ENCODE data around the gene ADGRD1.
A peak's percentile ranks its signal among the peaks of the same experiment; 100 is the strongest.

The ADGRD1 gene

DNA sequence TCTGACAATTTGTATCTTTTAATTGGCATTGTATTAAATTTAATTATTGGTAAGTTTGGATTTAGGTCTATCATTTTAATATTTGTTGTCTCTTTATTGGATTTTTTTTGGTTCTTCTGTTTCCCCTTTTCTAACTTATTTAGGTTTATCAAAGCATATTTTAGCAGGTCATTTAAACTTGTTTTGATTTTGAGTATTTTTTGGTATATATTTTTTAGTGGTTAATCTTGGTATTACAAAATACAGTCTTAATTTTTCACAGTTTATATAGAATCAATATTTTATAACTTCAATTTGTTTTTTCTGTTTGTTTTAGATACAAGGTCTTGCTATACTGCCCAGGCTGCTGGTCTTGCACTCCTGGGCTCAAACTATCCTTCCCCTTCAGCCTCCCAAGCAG, 15.5 kb upstream of the ADGRD1 start:
- DNase-seq: no peak

GRCh38 chr12:130944878-130945277, 8.8 kb upstream of the ADGRD1 start:
- DNase-seq: no peak

- no peak for DNase-seq
Measured at GRCh38 chr12:130945786-130946492, 7.8 kb upstream of the ADGRD1 start.

DNA sequence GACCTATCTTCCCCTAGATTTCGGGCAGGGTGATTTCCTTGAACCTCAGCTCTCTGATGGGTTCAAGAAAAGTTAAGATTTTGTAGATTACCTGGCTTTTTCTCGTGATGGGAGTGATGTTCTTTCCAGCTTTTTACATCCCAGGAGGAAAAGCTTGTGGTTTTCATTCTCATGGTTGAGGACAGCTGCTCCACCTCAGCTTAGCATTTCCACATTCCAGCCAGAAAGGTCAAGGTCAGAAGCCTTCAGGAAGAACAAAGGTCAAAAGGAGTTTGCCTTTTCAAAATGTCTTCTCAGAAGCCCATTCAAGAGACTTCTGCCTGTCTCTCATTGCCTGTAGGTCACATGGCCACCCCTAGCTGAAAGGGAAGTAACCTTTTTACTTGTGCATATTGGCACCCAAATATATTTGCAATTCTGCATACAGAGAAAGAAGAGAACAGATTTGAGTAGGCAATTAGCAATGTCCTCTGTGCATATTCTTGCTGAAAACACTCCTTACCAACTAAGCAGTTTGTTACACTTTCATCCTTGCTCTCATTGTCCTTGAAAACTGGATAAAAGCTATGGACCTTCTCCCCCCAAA, 6.6 kb upstream of the ADGRD1 start:
- DNase-seq: no peak

- peak; percentile 71 for DNase-seq
Measured at GRCh38 chr12:130948136-130948535, 5.6 kb upstream of the ADGRD1 start.

GRCh38 chr12:130948751-130949150, 5.0 kb upstream of the ADGRD1 start:
- no peak for DNase-seq

DNA sequence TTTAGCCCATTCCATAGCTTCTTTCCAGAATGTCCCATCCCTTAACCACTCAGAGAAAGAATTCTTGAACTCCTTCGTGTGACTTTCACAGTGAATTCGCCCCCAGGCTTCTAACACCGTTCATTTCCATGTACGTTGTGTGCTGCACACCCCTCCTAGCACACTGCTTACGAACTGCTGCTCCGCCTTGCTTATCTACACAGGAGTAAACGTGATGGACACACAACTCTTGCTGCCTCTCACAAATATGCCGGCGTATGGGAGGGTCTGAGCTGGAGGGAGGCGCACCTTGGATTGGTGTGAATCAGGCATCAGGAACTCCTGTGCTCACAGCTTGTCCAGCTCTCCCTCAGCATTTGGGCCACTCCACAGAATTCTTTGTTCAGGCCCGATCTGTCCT, 3.9 kb upstream of the ADGRD1 start:
- DNase-seq: no peak

- no peak for DNase-seq
Measured at GRCh38 chr12:130951636-130952035, 2.1 kb upstream of the ADGRD1 start.

- no peak for DNase-seq
Measured at GRCh38 chr12:130952171-130952954, 1.3 kb upstream of the ADGRD1 start.

GRCh38 chr12:130954544-130954831, 781 bp downstream of the ADGRD1 start:
- no peak for DNase-seq

- no peak for DNase-seq
Measured at GRCh38 chr12:130955238-130955816, 1.6 kb downstream of the ADGRD1 start.

DNA sequence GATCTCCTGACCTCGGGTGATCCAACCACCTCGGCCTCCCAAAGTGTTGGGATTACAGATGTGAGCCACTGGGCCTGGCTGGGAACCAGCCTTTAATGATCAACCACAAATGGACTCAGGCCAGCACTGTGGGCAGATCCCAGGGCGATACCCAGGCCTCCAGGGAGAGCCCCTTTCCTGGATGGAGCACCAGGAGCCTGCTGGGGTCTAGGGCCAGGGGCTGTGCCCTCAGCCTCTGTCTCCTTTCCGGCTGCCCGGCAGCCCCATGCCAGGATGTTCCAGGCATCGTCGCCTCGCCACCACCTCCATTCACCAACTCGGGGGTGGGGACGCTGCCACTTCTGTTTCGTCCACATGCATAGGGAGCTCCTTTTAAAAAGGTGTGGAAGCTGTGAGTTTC, 2.3 kb downstream of the ADGRD1 start:
- DNase-seq: no peak

DNA sequence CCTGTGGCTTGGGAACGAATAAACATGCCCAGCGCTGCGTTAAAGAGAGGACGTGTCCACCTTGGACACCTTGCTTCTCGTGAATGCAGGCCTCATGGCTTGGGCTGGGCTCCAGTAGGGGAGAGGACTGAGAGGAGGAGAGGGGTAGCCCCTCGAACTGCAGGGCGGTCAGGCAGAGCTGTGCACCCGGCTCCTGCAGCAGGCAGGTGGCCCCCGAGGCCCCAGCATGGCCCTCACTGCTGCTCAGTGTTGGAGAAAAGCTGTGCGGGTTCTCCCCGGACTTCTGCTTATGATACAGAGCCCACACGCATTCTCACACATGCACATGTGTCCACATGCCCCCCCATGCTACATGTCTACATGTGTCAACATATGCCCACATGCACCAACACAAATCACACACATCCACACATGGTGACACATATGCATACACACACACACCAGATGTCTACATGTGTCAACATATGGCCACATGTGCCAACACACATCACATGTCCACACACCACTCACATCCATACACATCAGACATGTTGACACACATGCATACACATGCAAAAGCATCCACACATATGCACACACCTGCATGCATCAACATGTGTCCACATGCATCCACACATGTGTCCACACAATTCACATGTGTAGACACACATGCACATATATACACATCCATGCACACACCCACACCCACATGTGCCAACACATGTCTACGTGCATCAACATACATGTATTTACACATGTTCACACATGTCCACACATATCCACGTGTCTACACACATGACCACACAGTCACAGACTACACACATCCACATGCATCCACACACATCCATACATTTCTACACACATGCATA, 3.0 kb downstream of the ADGRD1 start:
- DNase-seq: no peak

- DNase-seq: no peak
Measured at GRCh38 chr12:130957304-130957621, 3.6 kb downstream of the ADGRD1 start.

DNA sequence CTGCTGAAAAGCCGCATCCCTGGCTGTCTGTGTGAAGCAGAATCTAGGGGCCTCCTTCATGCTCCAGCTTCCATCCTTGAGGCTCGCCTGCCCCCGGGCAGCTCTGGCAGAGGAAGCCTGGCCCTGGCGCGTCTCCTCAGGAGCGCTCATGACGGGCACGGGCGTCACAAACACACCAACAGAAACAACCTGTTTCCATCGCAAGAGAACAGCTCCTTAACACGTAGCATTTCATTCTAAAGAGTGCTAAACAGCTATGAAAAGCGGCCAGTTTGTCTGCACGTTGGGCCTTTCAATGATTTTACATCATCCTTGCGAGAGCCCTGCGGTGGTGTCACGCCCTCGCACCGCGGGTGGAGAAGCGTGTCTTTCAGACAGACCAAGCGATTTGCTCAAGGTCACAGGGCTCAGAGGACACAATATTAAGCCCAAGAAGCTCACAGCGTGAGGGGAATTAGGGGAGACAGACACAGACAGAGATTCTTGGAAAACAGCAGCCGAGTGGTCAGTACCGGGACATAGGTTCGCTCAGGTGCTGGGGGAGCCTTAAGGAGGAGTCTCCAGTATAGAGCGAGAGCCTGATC, 4.9 kb downstream of the ADGRD1 start:
- no peak for DNase-seq

GRCh38 chr12:130959632-130960031, 5.9 kb downstream of the ADGRD1 start:
- DNase-seq: no peak

GRCh38 chr12:130960058-130960457, 6.4 kb downstream of the ADGRD1 start:
- no peak for DNase-seq

DNA sequence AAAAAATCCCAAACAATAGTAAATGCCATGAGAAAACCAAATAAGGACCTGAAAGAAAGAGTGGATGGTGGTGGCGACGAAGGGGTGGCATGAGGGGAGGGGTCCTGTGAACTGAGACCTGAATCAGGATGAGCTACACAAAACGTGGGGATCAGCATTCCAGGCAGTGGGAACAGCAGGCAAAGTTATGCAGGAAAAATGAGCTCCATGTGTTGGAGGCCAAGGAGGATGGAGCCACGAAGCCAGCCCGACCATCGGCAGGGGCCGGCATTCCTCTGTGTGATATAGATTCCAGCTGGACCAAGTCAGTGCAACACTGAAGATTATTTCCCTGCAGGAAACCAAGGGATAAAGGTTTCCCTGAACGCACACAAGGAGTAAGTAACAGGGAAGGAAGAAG, 7.1 kb downstream of the ADGRD1 start:
- DNase-seq: no peak

- no peak for DNase-seq
Measured at GRCh38 chr12:130961921-130962451, 8.3 kb downstream of the ADGRD1 start.

GRCh38 chr12:130965214-130965613, 11.5 kb downstream of the ADGRD1 start:
- no peak for DNase-seq

- DNase-seq: no peak
Measured at GRCh38 chr12:130965668-130966067, 12.0 kb downstream of the ADGRD1 start.

DNA sequence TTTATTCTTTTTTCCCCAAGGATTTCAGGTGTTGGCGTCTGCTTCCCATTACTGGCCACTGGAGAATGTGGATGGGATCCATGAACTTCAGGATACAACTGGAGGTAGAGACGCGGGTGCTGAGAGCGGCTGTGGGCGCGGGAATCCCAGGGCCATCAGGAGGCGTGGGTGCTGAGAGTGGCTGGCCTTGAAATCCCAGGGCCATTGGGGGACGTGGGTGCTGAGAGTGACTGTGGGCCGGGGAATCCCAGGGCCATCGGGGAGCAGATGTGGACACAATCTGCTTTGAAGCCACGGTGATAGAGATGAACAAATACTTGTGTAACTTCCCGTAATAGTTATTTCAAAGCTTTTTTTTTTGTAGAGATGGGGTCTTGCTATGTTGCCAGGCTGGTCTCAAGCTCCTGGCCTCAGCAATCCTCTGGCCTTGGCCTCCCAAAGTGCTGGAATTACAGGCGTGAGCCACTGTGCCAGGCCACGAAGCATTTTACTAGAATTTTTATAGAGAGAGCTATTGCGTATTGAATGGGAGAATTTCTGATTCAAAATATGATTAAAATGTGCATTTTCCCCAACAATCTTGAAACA, 12.8 kb downstream of the ADGRD1 start:
- no peak for DNase-seq
